Fibroblast of lung (primary cell): ENCODE results near the gene GOLGA6L25.
"Not testable (repeated sequence)": the region's sequence is repeated elsewhere in the genome, so short reads cannot be mapped to it uniquely, and the experiment has no call there.

Source experiments
- CTCF ChIP-seq, 2 donors: IDR thresholded peaks in 1 of 2; conservative IDR thresholded peaks in 1 of 2; 1 replicate in 1 of 2; 2 replicates in 1 of 2; pipeline ENCODE4 v1.5.1; 2011 to 2012; ENCODE audit warnings: low read length in 2 of 2, control low read depth in 1 of 2, inconsistent platforms in 1 of 2, low read depth in 1 of 2, mild to moderate bottlenecking in 1 of 2
- EZH2 ChIP-seq: IDR thresholded peaks from 2 replicates; pipeline ENCODE4 v1.5.1; 2012; ENCODE audit warnings: low read length, control low read depth, mild to moderate bottlenecking; ENCODE audit errors: missing control alignments

- TF ChIP-seq CTCF (conservative IDR thresholded peaks at IDR 0.05 in 1 of 2, IDR thresholded peaks at IDR 0.05 in 1 of 2; ENCODE audit: low read depth in 1 of 2, low read length in 2 of 2); EZH2: not testable (repeated sequence)
These were observed 20.4 kb upstream of the GOLGA6L25 start, which contains the start of gene GOLGA8G for GRCh38 chr15:28532954-28533353.
